NCI-H2196 treated with DMSO at 0.1 percent for 48 hours (cell line): ENCODE measurements around the gene POMC.
"Not testable (repeated sequence)": the region's sequence is repeated elsewhere in the genome, so short reads cannot be mapped to it uniquely, and the experiment has no call there.

Source experiments
- DNase-seq: peaks from one replicate; lab custom pipeline; 2025; ENCODE audit not compliant: unreplicated experiment; lab: John Stamatoyannopoulos, UW

The POMC gene

GRCh38 chr2:25140535-25140934 lies 27.8 kb downstream of the POMC start:
- not testable (repeated sequence) for DNase-seq

GRCh38 chr2:25132693-25133092 lies 35.7 kb downstream of the POMC start:
- DNase-seq: no peak

GRCh38 chr2:25132299-25132635 lies 36.1 kb downstream of the POMC start:
- no peak for DNase-seq

- no peak for DNase-seq
These were observed 36.6 kb downstream of the POMC start for GRCh38 chr2:25131567-25132298.

DNA sequence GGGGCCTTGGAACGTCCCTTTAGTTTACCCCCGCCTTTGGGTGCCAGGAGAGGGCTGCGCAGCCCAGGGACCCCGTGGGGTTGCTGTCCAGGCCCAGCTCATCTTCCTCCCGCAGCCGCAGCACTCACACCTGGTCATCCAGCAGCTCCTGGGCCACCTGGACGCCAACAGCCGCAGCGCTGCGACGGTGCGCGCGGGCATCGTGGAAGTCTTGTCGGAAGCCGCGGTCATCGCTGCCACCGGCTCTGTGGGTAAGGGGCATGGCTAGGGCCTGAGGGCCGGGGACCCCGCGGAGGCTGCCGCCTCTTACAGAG lies 37.2 kb downstream of the POMC start:
- DNase-seq: no peak

DNA sequence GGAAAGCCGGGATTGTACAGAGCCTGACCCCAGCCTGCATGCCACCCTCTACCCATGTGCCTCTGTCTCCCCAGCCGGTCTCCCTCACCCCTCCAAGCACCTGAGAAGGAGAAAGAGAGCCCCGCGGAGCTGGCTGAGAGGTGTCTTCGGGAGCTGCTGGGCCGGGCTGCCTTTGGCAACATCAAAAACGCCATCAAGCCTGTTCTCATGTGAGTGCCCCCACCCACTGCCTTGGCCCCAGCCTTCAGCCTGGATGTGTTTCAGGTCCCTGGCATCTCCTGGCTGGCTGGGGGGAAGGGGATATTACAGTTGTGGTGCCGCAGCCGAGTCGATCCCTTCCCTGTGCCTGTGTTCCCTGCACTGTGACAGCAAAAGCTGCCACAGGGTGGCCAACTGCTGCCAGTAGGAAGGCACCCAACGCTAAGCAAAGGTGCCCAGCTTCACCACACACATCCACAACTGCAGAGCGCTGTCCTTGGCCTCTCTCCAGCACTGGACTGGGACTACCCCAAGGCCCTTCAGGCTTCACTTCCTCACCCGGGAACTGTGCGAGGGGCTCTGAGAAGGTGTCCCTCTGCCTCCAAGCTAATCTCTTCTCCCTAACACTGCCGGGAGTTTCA lies 38.4 kb downstream of the POMC start:
- no peak for DNase-seq

GRCh38 chr2:25127646-25128045 lies 40.7 kb downstream of the POMC start:
- DNase-seq: no peak

GRCh38 chr2:25127071-25127470 lies 41.3 kb downstream of the POMC start:
- DNase-seq: not testable (repeated sequence)

- DNase-seq: no peak
These were observed 42.4 kb downstream of the POMC start for GRCh38 chr2:25125976-25126375.

DNA sequence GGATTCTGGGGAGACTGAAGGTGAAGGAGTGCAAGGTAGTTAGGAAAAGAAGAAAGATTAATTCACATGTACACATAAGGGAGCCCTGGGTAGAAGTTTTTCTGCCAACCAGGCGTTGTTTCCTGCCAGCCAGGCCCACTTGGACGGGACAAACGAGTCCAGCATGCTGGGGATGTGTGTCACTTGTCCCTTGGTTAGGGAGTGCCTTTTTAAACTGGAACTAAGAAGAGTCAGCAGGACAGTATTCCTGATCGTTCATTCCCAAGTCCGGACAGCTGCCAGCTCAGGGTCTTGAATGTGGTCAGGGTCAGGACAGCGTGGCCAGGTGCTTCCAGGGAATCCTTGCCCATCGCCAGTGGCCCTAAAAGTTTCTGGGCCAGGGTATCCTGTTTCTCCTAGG lies 43.2 kb downstream of the POMC start:
- DNase-seq: no peak

DNA sequence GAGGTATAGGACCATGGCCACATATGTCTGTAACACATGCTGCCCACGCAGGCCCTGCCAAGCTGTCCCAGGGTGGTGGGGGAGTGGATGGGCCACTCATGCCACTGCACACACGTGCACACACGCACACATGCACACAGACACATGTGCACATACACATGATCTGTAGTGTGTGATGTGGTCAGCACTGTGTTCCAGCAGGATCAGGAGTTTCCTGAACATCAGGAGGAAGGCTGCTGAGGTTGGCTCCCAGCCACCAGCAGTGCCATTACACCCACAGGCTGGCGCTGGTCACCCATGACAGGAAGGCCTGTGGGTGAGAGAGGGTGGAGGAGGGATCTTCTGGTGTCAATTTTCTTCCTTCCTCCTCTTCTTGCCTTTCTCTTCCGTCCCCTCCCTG lies 44.7 kb downstream of the POMC start:
- no peak for DNase-seq

GRCh38 chr2:25122367-25122766 lies 46.0 kb downstream of the POMC start:
- no peak for DNase-seq

DNA sequence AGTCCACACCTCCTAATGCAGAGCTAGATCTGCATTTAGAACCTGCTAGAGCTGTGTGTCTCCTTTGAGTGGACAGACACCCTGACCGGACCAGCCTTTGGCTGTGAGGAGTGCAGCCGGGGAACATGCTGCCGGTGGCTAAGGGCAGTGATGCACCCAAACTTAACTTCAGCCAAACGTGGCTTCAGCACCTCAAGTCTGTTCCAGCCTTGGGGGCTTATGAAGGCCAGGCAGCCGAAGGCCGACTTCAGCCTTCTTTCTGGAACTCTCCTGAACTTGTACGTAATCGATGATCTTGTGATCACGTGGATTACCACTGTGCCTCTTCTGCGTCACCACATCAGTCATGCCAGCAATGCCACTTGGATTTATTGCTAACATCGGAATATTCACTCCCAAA lies 49.1 kb downstream of the POMC start:
- DNase-seq: no peak

- no peak for DNase-seq
These were observed 51.4 kb downstream of the POMC start for GRCh38 chr2:25116956-25117355.

GRCh38 chr2:25115902-25116301 lies 52.5 kb downstream of the POMC start:
- no peak for DNase-seq

- no peak for DNase-seq
These were observed 53.0 kb downstream of the POMC start for GRCh38 chr2:25115249-25115883.

GRCh38 chr2:25112113-25112512 lies 56.3 kb downstream of the POMC start:
- DNase-seq: no peak
